Right atrium auricular region (tissue), 2 donors: Measurements from ENCODE around the gene RTN1. TPM values are rescaled to one million over a fixed set of nuclear protein-coding genes. Genes with fewer than 3 reads are reported as not detected.

Source experiments
- DNase-seq: peaks from one replicate; pipeline ENCODE4 v3.0.0-alpha.2; 2019; ENCODE audit warnings: low spot score
- H3K27ac ChIP-seq, 2 donors: fragments of 200-600 bp; sonication (generic); 1 replicate in 1 of 2; 2 replicates in 1 of 2; pipeline ENCODE4 v1.5.1; 2016 to 2019
- H3K27me3 ChIP-seq, 2 donors: fragments of 200-600 bp; sonication (generic); one replicate each; pipeline versions ENCODE4 v1.5.1 to v1.6.0; 2017 to 2019
- H3K36me3 ChIP-seq: fragments of 200-600 bp; sonication (generic); one replicate; pipeline ENCODE4 v1.5.1; 2016
- H3K4me1 ChIP-seq, 2 donors: fragments of 200-600 bp; sonication (generic); one replicate each; pipeline versions ENCODE4 v1.5.1 to v1.6.0; 2017 to 2019
- H3K4me3 ChIP-seq, 2 donors: fragments of 200-600 bp; sonication (generic); 1 replicate in 1 of 2; 2 replicates in 1 of 2; pipeline ENCODE4 v1.5.1; 2017 to 2019; ENCODE audit warnings: mild to moderate bottlenecking in 1 of 2, moderate library complexity in 1 of 2
- H3K9me3 ChIP-seq, 2 donors: fragments of 200-600 bp; sonication (generic); one replicate each; pipeline ENCODE4 v1.5.1; 2019
- CTCF ChIP-seq, 2 donors: fragments of 200-600 bp; sonication (generic); IDR thresholded peaks; one replicate each; pipeline ENCODE4 v1.5.1; 2019; ENCODE audit warnings: antibody characterized with exemption in 2 of 2
- total RNA-seq, 2 donors: library from RNA; depleted of rRNA; stranded (reverse); fragments of >200 nt; gene quantifications; one replicate each; pipeline ENCODE4 v1.1.0, GENCODE V29; 2016

The RTN1 gene
- total RNA-seq, 2 donors from 2014 or later, result 1.3 to 2.7 TPM

GRCh38 chr14:59629444-59630287 is 240.9 kb downstream of the RTN1 start:
- Histone ChIP-seq H3K36me3 (no peaks in the 10 kb centered on the region), H3K4me1 (peaks cover 0 to 10% of the 10 kb centered on the region in 2 donors), H3K9me3 (no peaks in the 10 kb centered on the region), H3K27me3 (no peaks in the 10 kb centered on the region), H3K4me3 (no peak overlapping the region), H3K27ac (no peak overlapping the region)
- no peak for TF ChIP-seq CTCF (IDR thresholded peaks at IDR 0.05)
- no peak for DNase-seq

GRCh38 chr14:59627011-59627520 is 243.5 kb downstream of the RTN1 start:
- no peaks in the 10 kb centered on the region for H3K36me3 ChIP-seq
- DNase-seq, result no peak
- no peak for TF ChIP-seq CTCF (IDR thresholded peaks at IDR 0.05)
- H3K9me3 ChIP-seq, result no peaks in the 10 kb centered on the region
- no peaks in the 10 kb centered on the region for H3K27me3 ChIP-seq
- H3K4me3 ChIP-seq, result no peak overlapping the region
- peaks cover 0 to 10% of the 10 kb centered on the region in 2 donors for H3K4me1 ChIP-seq
- H3K27ac ChIP-seq, result no peak overlapping the region

GRCh38 chr14:59622631-59623030 is 247.9 kb downstream of the RTN1 start:
- H3K36me3 ChIP-seq, result no peaks in the 10 kb centered on the region
- no peak for DNase-seq
- H3K9me3 ChIP-seq, result no peaks in the 10 kb centered on the region
- H3K27ac ChIP-seq, result no peak overlapping the region
- H3K4me3 ChIP-seq, result no peak overlapping the region
- H3K27me3 ChIP-seq, result no peaks in the 10 kb centered on the region
- TF ChIP-seq CTCF (IDR thresholded peaks at IDR 0.05), result no peak
- H3K4me1 ChIP-seq, result no peaks in the 10 kb centered on the region

DNA sequence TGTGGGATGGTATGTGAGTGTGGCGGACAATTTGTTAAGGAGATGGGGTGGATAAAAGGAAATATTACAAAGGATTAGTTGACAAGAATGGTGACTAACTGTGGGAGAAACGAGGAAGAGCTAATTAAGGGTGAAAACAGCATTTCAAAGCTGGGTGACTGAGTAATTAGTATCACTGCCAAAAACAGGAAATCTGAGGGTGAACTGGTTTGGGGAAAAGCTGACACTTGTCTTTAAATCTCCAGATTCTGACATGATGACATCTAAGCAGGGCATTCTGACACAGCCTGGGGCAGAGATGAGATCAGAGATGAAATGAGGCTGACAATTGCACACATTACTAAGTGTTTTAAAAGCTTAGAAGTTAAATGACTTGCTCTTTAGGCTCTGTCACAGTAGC is 251.5 kb downstream of the RTN1 start:
- Histone ChIP-seq H3K4me3 (no peak overlapping the region), H3K27ac (no peak overlapping the region), H3K36me3 (no peaks in the 10 kb centered on the region), H3K9me3 (no peaks in the 10 kb centered on the region), H3K4me1 (no peaks in the 10 kb centered on the region), H3K27me3 (no peaks in the 10 kb centered on the region)
- no peak for DNase-seq
- TF ChIP-seq CTCF (IDR thresholded peaks at IDR 0.05), result no peak

DNA sequence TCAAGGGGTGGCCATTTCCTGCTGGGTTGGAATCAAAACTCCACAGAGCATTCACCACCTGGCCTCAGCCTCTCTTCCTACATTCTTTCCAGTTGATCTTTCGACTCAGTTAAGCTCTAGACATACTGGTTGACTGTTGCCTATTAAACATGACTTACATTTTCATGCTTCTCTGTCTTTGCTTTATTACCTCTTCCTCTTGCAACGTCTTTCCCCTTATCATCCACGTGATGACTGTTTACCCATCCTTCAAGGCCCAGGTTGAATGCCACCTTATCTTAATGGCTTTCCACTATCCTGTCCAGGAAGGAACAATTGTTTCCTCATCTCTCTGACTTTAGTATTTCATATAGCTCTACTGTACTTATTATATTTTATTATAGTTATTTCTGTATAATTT is 269.5 kb downstream of the RTN1 start:
- no peak for TF ChIP-seq CTCF (IDR thresholded peaks at IDR 0.05)
- Histone ChIP-seq H3K4me1 (no peaks in the 10 kb centered on the region), H3K27me3 (no peaks in the 10 kb centered on the region), H3K27ac (no peak overlapping the region), H3K9me3 (no peaks in the 10 kb centered on the region), H3K36me3 (no peaks in the 10 kb centered on the region), H3K4me3 (no peak overlapping the region)
- no peak for DNase-seq
